H9 (cell line): ENCODE data around the gene HS3ST2. TPM values are rescaled to one million over a fixed set of nuclear protein-coding genes. Genes with fewer than 3 reads are reported as not detected.

ENCODE experiments used
- DNase-seq: peaks from one replicate; pipeline ENCODE4 v3.0.0-alpha.2; 2017
- H2AFZ ChIP-seq: one replicate; pipeline ENCODE4 v1.6.1; 2013; ENCODE audit warnings: mild to moderate bottlenecking, low read length, control low read depth, moderate library complexity
- H2AK5ac ChIP-seq: 2 replicates; pipeline ENCODE4 v1.6.1; 2013; ENCODE audit warnings: low read length, control low read depth, mixed read lengths; ENCODE audit not compliant: insufficient read length
- H2BK120ac ChIP-seq: one replicate; pipeline ENCODE4 v1.6.1; 2013; ENCODE audit warnings: low read depth, mild to moderate bottlenecking, low read length, control low read depth, inconsistent platforms; ENCODE audit not compliant: poor library complexity, severe bottlenecking
- H2BK12ac ChIP-seq: 2 replicates; pipeline ENCODE4 v1.6.1; 2013; ENCODE audit warnings: low read length, control low read depth, mixed read lengths, low read depth; ENCODE audit not compliant: insufficient read length
- H2BK15ac ChIP-seq: 2 replicates; pipeline ENCODE4 v1.6.1; 2013; ENCODE audit warnings: low read depth, low read length, control low read depth
- H2BK20ac ChIP-seq: one replicate; pipeline ENCODE4 v1.6.1; 2013; ENCODE audit warnings: low read depth, mild to moderate bottlenecking, low read length, control low read depth, inconsistent platforms; ENCODE audit not compliant: poor library complexity, severe bottlenecking
- H2BK5ac ChIP-seq: 2 replicates; pipeline ENCODE4 v1.6.1; 2013; ENCODE audit warnings: low read length, control low read depth, mixed read lengths; ENCODE audit not compliant: insufficient read length
- H3K14ac ChIP-seq: 2 replicates; pipeline ENCODE4 v1.6.1; 2013; ENCODE audit warnings: low read length, control low read depth; ENCODE audit not compliant: insufficient read depth
- H3K18ac ChIP-seq: 2 replicates; pipeline ENCODE4 v1.6.1; 2013; ENCODE audit warnings: low read depth, mild to moderate bottlenecking, mixed read lengths, low read length, control low read depth; ENCODE audit not compliant: insufficient read length
- H3K23ac ChIP-seq: 2 replicates; pipeline ENCODE4 v1.6.1; 2013; ENCODE audit warnings: low read length, control low read depth, mixed read lengths, low read depth; ENCODE audit not compliant: insufficient read length
- H3K23me2 ChIP-seq: 2 replicates; pipeline ENCODE4 v1.6.1; 2013; ENCODE audit warnings: low read depth, mild to moderate bottlenecking, mixed read lengths, low read length, control low read depth; ENCODE audit not compliant: insufficient read length, poor library complexity, severe bottlenecking
- H3K27ac ChIP-seq: 2 replicates; pipeline ENCODE4 v1.5.1; 2013; ENCODE audit warnings: low read length, control low read depth, mixed read lengths, low read depth; ENCODE audit not compliant: insufficient read length
- H3K27me3 ChIP-seq: 2 replicates; pipeline ENCODE4 v1.6.1; 2013; ENCODE audit warnings: low read length, control low read depth, inconsistent platforms; ENCODE audit not compliant: insufficient read depth
- H3K4ac ChIP-seq: 2 replicates; pipeline ENCODE4 v1.6.1; 2013; ENCODE audit warnings: low read depth, mild to moderate bottlenecking, control low read depth, inconsistent platforms, low read length, moderate library complexity
- H3K4me1 ChIP-seq: 2 replicates; pipeline ENCODE4 v1.6.1; 2013; ENCODE audit warnings: low read length, control low read depth, inconsistent platforms; ENCODE audit not compliant: insufficient read depth
- H3K4me2 ChIP-seq: 2 replicates; pipeline ENCODE4 v1.6.1; 2013; ENCODE audit warnings: low read length, control low read depth, mixed read lengths; ENCODE audit not compliant: insufficient read length, insufficient read depth
- H3K56ac ChIP-seq: 2 replicates; pipeline ENCODE4 v1.6.1; 2013; ENCODE audit warnings: low read depth, mild to moderate bottlenecking, mixed read lengths, low read length, control low read depth; ENCODE audit not compliant: insufficient read length
- H3K79me1 ChIP-seq: 2 replicates; pipeline ENCODE4 v1.6.1; 2013; ENCODE audit warnings: low read depth, mild to moderate bottlenecking, moderate library complexity, low read length, control low read depth, inconsistent platforms; ENCODE audit not compliant: insufficient read depth, poor library complexity, severe bottlenecking
- H3K79me2 ChIP-seq: 2 replicates; pipeline ENCODE4 v1.6.1; 2013; ENCODE audit warnings: low read length, control low read depth, inconsistent platforms; ENCODE audit not compliant: insufficient read depth
- H3K9ac ChIP-seq: 2 replicates; pipeline ENCODE4 v1.6.1; 2013; ENCODE audit warnings: low read length, control low read depth, mixed read lengths; ENCODE audit not compliant: insufficient read length; ENCODE audit errors: extremely low read depth
- H3K9me3 ChIP-seq: one replicate; pipeline ENCODE4 v1.6.1; 2013; ENCODE audit warnings: low read depth, low read length, inconsistent platforms; ENCODE audit not compliant: control insufficient read depth
- H3T11ph ChIP-seq: one replicate; pipeline ENCODE4 v1.6.1; 2013; ENCODE audit warnings: mild to moderate bottlenecking, low read length, control low read depth, inconsistent platforms
- H4K20me1 ChIP-seq: one replicate; pipeline ENCODE4 v1.6.1; 2013; ENCODE audit not compliant: control insufficient read depth, insufficient read length, insufficient read depth
- H4K5ac ChIP-seq: 2 replicates; pipeline ENCODE4 v1.6.1; 2013; ENCODE audit warnings: low read depth, mild to moderate bottlenecking, mixed read lengths, low read length, control low read depth; ENCODE audit not compliant: insufficient read length
- H4K8ac ChIP-seq: replicated peaks from 2 replicates; pipeline ENCODE4 v1.6.1; 2013; ENCODE audit warnings: low read length, control low read depth, mixed read lengths, low read depth; ENCODE audit not compliant: insufficient read length
- H4K91ac ChIP-seq: 2 replicates; pipeline ENCODE4 v1.6.1; 2013; ENCODE audit warnings: low read depth, mild to moderate bottlenecking, moderate library complexity, mixed read lengths, low read length, control low read depth; ENCODE audit not compliant: insufficient read length
- H3K27ac Mint-ChIP-seq, 3 experiments: 2 replicates in 2 of 3; 3 replicates in 1 of 3; pipeline ENCODE4 v1.8.0; 2020 to 2021; ENCODE audit warnings: mixed read lengths in 3 of 3, mild to moderate bottlenecking in 1 of 3, moderate library complexity in 1 of 3
- H3K27me3 Mint-ChIP-seq: 2 replicates; pipeline ENCODE4 v1.8.0; 2021; ENCODE audit warnings: low read depth, mild to moderate bottlenecking, moderate library complexity, mixed read lengths
- H3K36me3 Mint-ChIP-seq, 3 experiments: 2 replicates in 2 of 3; 3 replicates in 1 of 3; pipeline ENCODE4 v1.8.0; 2020 to 2021; ENCODE audit warnings: low read depth in 3 of 3, mixed read lengths in 3 of 3; ENCODE audit not compliant: insufficient read depth in 1 of 3
- H3K4me1 Mint-ChIP-seq, 2 experiments: 2 replicates each; pipeline ENCODE4 v1.8.0; 2020; ENCODE audit warnings: mixed read lengths in 2 of 2
- H3K4me3 Mint-ChIP-seq, 2 experiments: 2 replicates in 1 of 2; 3 replicates in 1 of 2; pipeline ENCODE4 v1.8.0; 2020 to 2021; ENCODE audit warnings: mild to moderate bottlenecking in 2 of 2, mixed read lengths in 2 of 2, moderate library complexity in 1 of 2
- H3K9me3 Mint-ChIP-seq, 2 experiments: 2 replicates in 1 of 2; 3 replicates in 1 of 2; pipeline ENCODE4 v1.8.0; 2020; ENCODE audit warnings: mild to moderate bottlenecking in 2 of 2, mixed read lengths in 2 of 2, moderate library complexity in 1 of 2
- WGBS: extraction: QIAGEN DNeasy Blood & Tissue Kit; methylation state at CpG from one replicate; pipeline ENCODE4 v1.1.7; 2013; ENCODE audit warnings: missing lambda C conversion rate, low lambda C conversion rate, mixed read lengths; ENCODE audit not compliant: insufficient read length; ENCODE audit errors: extremely low coverage; 5-methylcytosine and 5-hydroxymethylcytosine counted together
- total RNA-seq: library from RNA; stranded (reverse); gene quantifications from 2 replicates; pipeline ENCODE4 v1.2.1, GENCODE V29; 2021
- TF ChIP-seq, protein P1 (sequence below): fragments of 200-600 bp; sonication (generic); conservative IDR thresholded peaks from 3 replicates; pipeline ENCODE4 v1.8.0; 2021; ENCODE audit warnings: antibody characterized with exemption, mild to moderate bottlenecking

The HS3ST2 gene
- total RNA-seq, 1 experiment from 2014 or later = 3.1 TPM

DNA sequence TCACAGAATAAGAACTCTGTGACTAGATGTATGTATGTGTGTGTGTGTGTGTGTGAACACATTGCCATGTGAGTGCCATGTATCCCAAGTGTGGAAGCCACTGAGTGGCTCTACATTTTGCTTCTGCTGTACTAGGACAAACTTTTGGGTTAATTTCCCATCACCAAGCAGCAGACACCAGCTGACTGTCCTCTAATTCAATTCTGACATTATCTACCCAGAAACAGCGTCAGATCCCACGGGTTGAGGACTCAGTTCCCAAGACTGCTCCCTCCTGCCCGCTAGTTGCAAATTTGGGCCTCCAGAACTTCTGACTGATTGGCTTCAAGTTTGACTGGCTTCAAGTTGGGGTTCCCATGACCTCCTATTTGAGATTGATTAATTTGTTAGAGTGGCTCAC, 29.2 kb downstream of the HS3ST2 start:
- Histone ChIP-seq H3K79me1 (no peaks in the 10 kb centered on the region), H2AK5ac (no peak overlapping the region), H3T11ph (no peak overlapping the region), H3K4me2 (no peak overlapping the region), H2BK15ac (no peak overlapping the region), H4K20me1 (no peaks in the 10 kb centered on the region), H3K14ac (no peak overlapping the region), H2BK20ac (no peak overlapping the region), H4K8ac (no peak overlapping the region), H3K4ac (no peak overlapping the region), H4K91ac (no peak overlapping the region), H3K18ac (no peak overlapping the region), H3K79me2 (no peaks in the 10 kb centered on the region), H3K9me3 (no peaks in the 10 kb centered on the region), H3K23me2 (no peaks in the 10 kb centered on the region), H3K9ac (no peak overlapping the region), H2AFZ (no peak overlapping the region), H3K27me3 (no peaks in the 10 kb centered on the region), H4K5ac (no peak overlapping the region), H2BK12ac (no peak overlapping the region), H3K27ac (no peak overlapping the region), H3K23ac (no peak overlapping the region), H3K56ac (no peak overlapping the region), H3K4me1 (peaks cover 1% of the 10 kb centered on the region; the same call in 1 of the 2 replicates), H2BK5ac (no peak overlapping the region), H2BK120ac (no peak overlapping the region)
- Mint-ChIP-seq H3K4me1 (peaks cover 16% of the 10 kb centered on the region in 2 experiments), H3K9me3 (no peaks in the 10 kb centered on the region), H3K27ac (no peak overlapping the region), H3K36me3 (no peaks in the 10 kb centered on the region), H3K27me3 (no peaks in the 10 kb centered on the region; the same call in 1 of the 2 replicates), H3K4me3 (no peak overlapping the region)
- WGBS = no CpG with 5 or more reads among the region's 3 CpGs
- DNase-seq = no peak
- TF ChIP-seq, protein P1, sequence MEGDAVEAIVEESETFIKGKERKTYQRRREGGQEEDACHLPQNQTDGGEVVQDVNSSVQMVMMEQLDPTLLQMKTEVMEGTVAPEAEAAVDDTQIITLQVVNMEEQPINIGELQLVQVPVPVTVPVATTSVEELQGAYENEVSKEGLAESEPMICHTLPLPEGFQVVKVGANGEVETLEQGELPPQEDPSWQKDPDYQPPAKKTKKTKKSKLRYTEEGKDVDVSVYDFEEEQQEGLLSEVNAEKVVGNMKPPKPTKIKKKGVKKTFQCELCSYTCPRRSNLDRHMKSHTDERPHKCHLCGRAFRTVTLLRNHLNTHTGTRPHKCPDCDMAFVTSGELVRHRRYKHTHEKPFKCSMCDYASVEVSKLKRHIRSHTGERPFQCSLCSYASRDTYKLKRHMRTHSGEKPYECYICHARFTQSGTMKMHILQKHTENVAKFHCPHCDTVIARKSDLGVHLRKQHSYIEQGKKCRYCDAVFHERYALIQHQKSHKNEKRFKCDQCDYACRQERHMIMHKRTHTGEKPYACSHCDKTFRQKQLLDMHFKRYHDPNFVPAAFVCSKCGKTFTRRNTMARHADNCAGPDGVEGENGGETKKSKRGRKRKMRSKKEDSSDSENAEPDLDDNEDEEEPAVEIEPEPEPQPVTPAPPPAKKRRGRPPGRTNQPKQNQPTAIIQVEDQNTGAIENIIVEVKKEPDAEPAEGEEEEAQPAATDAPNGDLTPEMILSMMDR = no peak
